MM.1S (cell line): ENCODE measurements around the gene LGR4.

Source experiments
- DNase-seq: peaks from one replicate; pipeline ENCODE4 v3.0.0-alpha.2; 2015
- H2AFZ ChIP-seq: fragments of 300-600 bp; sonication (generic); 2 replicates; pipeline ENCODE4 v1.6.0; 2016; ENCODE audit warnings: antibody characterized with exemption, low read length
- H3F3A ChIP-seq: fragments of 300-600 bp; sonication (generic); 2 replicates; pipeline ENCODE4 v1.6.1; 2016; ENCODE audit warnings: mild to moderate bottlenecking, antibody characterized with exemption, low read length, moderate library complexity, mixed read lengths; ENCODE audit not compliant: insufficient read depth
- H3K27ac ChIP-seq: fragments of 300-600 bp; sonication (generic); 2 replicates; pipeline ENCODE4 v1.5.1; 2016; ENCODE audit warnings: mild to moderate bottlenecking, low read length
- H3K27me3 ChIP-seq: fragments of 300-600 bp; sonication (generic); replicated peaks from 2 replicates; pipeline ENCODE4 v1.6.0; 2016; ENCODE audit warnings: low read length; ENCODE audit not compliant: insufficient read depth
- H3K36me3 ChIP-seq: fragments of 300-600 bp; sonication (generic); replicated peaks from 2 replicates; pipeline ENCODE4 v1.6.1; 2016; ENCODE audit warnings: mild to moderate bottlenecking, low read length, mixed read lengths; ENCODE audit not compliant: insufficient read depth
- H3K4me1 ChIP-seq: fragments of 300-600 bp; sonication (generic); 2 replicates; pipeline ENCODE4 v1.6.1; 2016; ENCODE audit warnings: low read length, mixed read lengths
- H3K4me2 ChIP-seq: fragments of 300-600 bp; sonication (generic); 2 replicates; pipeline ENCODE4 v1.6.0; 2016; ENCODE audit warnings: low read depth, low read length
- H3K4me3 ChIP-seq: fragments of 300-600 bp; sonication (generic); 2 replicates; pipeline ENCODE4 v1.5.1; 2016; ENCODE audit warnings: low read length, mixed read lengths
- H3K79me2 ChIP-seq: fragments of 300-600 bp; sonication (generic); 2 replicates; pipeline ENCODE4 v1.6.1; 2016; ENCODE audit warnings: mixed run types, low read length, mixed read lengths
- H3K9ac ChIP-seq: fragments of 300-600 bp; sonication (generic); 2 replicates; pipeline ENCODE4 v1.6.1; 2016; ENCODE audit warnings: low read length, mixed read lengths
- H3K9me2 ChIP-seq: fragments of 300-600 bp; sonication (generic); replicated peaks from 2 replicates; pipeline ENCODE4 v1.6.1; 2016; ENCODE audit warnings: mild to moderate bottlenecking, low read length, mixed read lengths; ENCODE audit not compliant: insufficient read depth
- H3K9me3 ChIP-seq: fragments of 300-600 bp; sonication (generic); replicated peaks from 2 replicates; pipeline ENCODE4 v1.6.1; 2016; ENCODE audit warnings: mild to moderate bottlenecking, low read length, mixed read lengths; ENCODE audit not compliant: insufficient read depth
- H4K20me1 ChIP-seq: fragments of 300-600 bp; sonication (generic); 2 replicates; pipeline ENCODE4 v1.6.1; 2016; ENCODE audit warnings: mild to moderate bottlenecking, low read length, moderate library complexity, mixed read lengths; ENCODE audit not compliant: insufficient read depth
- EZH2 ChIP-seq: fragments of 300-600 bp; sonication (generic); optimal IDR thresholded peaks from 2 replicates; pipeline ENCODE3; 2017; ENCODE audit warnings: low read depth, mild to moderate bottlenecking, antibody characterized with exemption, low read length, mixed read lengths
- EZH2phosphoT487 ChIP-seq: fragments of 300-600 bp; sonication (generic); IDR thresholded peaks from 2 replicates; pipeline ENCODE4 v1.6.1; 2018; ENCODE audit warnings: antibody characterized with exemption, low read length
- TF ChIP-seq, protein P1 (sequence below): fragments of 300-600 bp; sonication (generic); IDR thresholded peaks from 2 replicates; pipeline ENCODE4 v1.5.1; 2016; ENCODE audit warnings: antibody characterized with exemption, low read length, mixed read lengths

The LGR4 gene

DNA sequence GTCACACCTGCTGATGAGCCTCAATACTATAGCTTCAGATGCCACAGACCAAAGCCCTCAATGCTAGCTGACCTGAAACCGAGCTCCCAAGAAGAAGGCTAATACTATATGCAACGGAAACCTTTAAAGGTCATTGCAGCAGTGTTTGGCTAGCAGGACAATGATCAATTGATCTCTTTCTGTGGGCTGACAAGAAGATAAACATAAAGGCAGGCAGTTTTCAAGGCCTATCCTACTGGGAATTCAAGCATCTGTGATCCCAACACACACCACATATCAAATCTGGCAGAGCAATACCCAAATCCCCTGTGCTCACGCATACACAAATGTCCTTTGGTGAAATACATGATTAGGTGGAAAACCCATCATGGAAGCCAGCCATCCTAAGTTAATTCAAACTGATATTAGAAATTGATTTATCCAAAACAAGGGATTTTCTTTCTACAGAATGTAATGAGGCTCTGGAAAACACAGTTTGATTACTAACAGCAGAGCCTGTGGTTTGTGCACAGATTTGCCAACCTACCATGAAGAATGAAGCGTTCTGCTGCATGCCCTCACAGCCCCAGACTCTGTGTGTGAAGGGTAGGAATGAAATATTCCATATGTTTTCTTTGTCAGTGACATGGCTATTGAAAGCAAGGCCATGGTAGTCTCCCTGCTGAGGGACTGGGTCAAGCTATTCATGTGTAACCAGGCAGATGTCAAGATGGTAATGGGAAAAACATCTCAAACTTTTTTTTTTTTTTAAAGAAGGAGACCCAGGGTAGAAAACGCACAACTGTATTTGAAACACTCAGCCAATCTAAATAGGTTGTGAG is 12.2 kb downstream of the LGR4 start:
- TF ChIP-seq, protein P1, sequence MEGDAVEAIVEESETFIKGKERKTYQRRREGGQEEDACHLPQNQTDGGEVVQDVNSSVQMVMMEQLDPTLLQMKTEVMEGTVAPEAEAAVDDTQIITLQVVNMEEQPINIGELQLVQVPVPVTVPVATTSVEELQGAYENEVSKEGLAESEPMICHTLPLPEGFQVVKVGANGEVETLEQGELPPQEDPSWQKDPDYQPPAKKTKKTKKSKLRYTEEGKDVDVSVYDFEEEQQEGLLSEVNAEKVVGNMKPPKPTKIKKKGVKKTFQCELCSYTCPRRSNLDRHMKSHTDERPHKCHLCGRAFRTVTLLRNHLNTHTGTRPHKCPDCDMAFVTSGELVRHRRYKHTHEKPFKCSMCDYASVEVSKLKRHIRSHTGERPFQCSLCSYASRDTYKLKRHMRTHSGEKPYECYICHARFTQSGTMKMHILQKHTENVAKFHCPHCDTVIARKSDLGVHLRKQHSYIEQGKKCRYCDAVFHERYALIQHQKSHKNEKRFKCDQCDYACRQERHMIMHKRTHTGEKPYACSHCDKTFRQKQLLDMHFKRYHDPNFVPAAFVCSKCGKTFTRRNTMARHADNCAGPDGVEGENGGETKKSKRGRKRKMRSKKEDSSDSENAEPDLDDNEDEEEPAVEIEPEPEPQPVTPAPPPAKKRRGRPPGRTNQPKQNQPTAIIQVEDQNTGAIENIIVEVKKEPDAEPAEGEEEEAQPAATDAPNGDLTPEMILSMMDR: no peak
- no peak for TF ChIP-seq EZH2phosphoT487
- no peaks in the 10 kb centered on the region for H3K4me1 ChIP-seq
- no peaks in the 10 kb centered on the region for H3F3A ChIP-seq
- no peaks in the 10 kb centered on the region for H3K79me2 ChIP-seq
- H4K20me1 ChIP-seq: no peaks in the 10 kb centered on the region
- H3K9ac ChIP-seq: no peak overlapping the region
- H3K27me3 ChIP-seq: no peaks in the 10 kb centered on the region
- H3K9me3 ChIP-seq: no peaks in the 10 kb centered on the region
- no peak for DNase-seq
- H3K4me2 ChIP-seq: no peak overlapping the region
- no peak overlapping the region for H2AFZ ChIP-seq
- H3K9me2 ChIP-seq: no peaks in the 10 kb centered on the region
- H3K4me3 ChIP-seq: no peak overlapping the region
- no peak overlapping the region for H3K27ac ChIP-seq
- no peaks in the 10 kb centered on the region for H3K36me3 ChIP-seq

DNA sequence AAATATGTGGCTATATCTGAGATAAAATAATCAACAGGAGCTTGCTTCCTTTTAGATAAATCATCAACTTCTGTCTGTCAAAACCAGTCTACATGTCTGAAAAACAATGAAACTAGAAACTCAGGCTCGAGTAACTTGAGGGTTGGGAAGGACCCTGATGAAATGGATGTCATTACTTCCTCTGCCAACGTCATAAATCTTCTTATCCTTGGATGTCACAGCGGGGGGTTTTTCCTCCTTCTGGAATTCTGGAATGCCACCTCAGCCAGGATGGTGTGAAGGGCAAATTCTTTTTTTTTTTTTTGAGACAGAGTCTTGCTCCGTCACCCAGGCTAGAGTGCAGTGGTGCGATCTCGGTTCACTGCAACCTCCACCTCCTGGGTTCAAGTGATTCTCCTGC is 13.4 kb downstream of the LGR4 start:
- H2AFZ ChIP-seq: no peak overlapping the region
- H3K36me3 ChIP-seq: no peaks in the 10 kb centered on the region
- H4K20me1 ChIP-seq: no peaks in the 10 kb centered on the region
- H3K27me3 ChIP-seq: no peaks in the 10 kb centered on the region
- TF ChIP-seq, protein P1: no peak
- TF ChIP-seq EZH2phosphoT487: no peak
- TF ChIP-seq EZH2: no peak
- DNase-seq: no peak
- H3K9ac ChIP-seq: no peak overlapping the region
- no peaks in the 10 kb centered on the region for H3K4me1 ChIP-seq
- H3K9me3 ChIP-seq: no peaks in the 10 kb centered on the region
- no peak overlapping the region for H3K4me2 ChIP-seq
- no peaks in the 10 kb centered on the region for H3K9me2 ChIP-seq
- H3K4me3 ChIP-seq: no peak overlapping the region
- H3K79me2 ChIP-seq: no peaks in the 10 kb centered on the region
- H3F3A ChIP-seq: no peaks in the 10 kb centered on the region
- H3K27ac ChIP-seq: no peak overlapping the region

DNA sequence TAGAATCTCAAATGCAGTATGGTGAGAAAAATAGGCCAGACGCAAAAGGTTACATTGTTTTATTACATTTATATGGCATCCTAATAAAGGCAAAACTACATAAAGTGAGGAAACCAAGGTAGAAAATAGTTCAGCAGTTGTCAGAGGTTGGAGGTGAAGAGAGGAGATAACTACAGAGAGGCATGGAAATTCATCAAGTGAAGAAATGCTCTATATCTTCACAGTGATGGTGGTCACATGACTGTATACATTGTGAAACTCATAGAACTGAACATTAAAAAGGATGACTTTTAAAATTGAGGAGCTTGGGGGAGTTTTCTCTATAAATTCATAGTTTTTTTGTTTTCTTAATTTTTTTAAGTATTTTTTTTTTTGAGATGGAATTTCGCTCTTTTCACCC is 14.4 kb downstream of the LGR4 start:
- Histone ChIP-seq H3K79me2 (no peaks in the 10 kb centered on the region), H3K9me2 (no peaks in the 10 kb centered on the region), H3K9me3 (no peaks in the 10 kb centered on the region), H4K20me1 (no peaks in the 10 kb centered on the region), H3K36me3 (no peaks in the 10 kb centered on the region), H3K9ac (no peak overlapping the region), H3F3A (no peaks in the 10 kb centered on the region), H2AFZ (no peak overlapping the region), H3K27ac (no peak overlapping the region), H3K27me3 (no peaks in the 10 kb centered on the region), H3K4me3 (no peak overlapping the region), H3K4me2 (no peak overlapping the region), H3K4me1 (no peaks in the 10 kb centered on the region)
- no peak for DNase-seq
- TF ChIP-seq EZH2phosphoT487 (no peak), EZH2 (no peak)
- TF ChIP-seq, protein P1: no peak
